Activated T-cell treated with anti-CD3 and anti-CD28 coated beads for 4 hours (primary cell): ENCODE results near the gene PDZD2.

ENCODE experiments used
- DNase-seq: peaks from one replicate; pipeline ENCODE4 v3.0.0-alpha.2; 2020

Gene PDZD2

GRCh38 chr5:32089146-32090000 is 450.4 kb downstream of the PDZD2 start:
- no peak for DNase-seq

GRCh38 chr5:32090026-32090754 is 451.3 kb downstream of the PDZD2 start:
- no peak for DNase-seq

GRCh38 chr5:32090755-32091128 is 451.8 kb downstream of the PDZD2 start:
- DNase-seq: no peak

GRCh38 chr5:32092938-32093812 is 454.2 kb downstream of the PDZD2 start:
- DNase-seq: peak; percentile 63

GRCh38 chr5:32094691-32095090 is 455.8 kb downstream of the PDZD2 start:
- no peak for DNase-seq

GRCh38 chr5:32095261-32095671 is 456.3 kb downstream of the PDZD2 start:
- DNase-seq: no peak

- DNase-seq: no peak
These were observed 458.1 kb downstream of the PDZD2 start for GRCh38 chr5:32096891-32097595.

- no peak for DNase-seq
These were observed 459.4 kb downstream of the PDZD2 start for GRCh38 chr5:32098291-32098690.

GRCh38 chr5:32098890-32099310 is 460.0 kb downstream of the PDZD2 start:
- DNase-seq: no peak

- no peak for DNase-seq
These were observed 460.6 kb downstream of the PDZD2 start for GRCh38 chr5:32099486-32100035.

- no peak for DNase-seq
These were observed 461.3 kb downstream of the PDZD2 start for GRCh38 chr5:32100230-32100629.

- no peak for DNase-seq
These were observed 461.9 kb downstream of the PDZD2 start for GRCh38 chr5:32100691-32101302.

GRCh38 chr5:32102254-32102986 is 463.5 kb downstream of the PDZD2 start:
- DNase-seq: no peak

GRCh38 chr5:32103521-32103920 is 464.6 kb downstream of the PDZD2 start:
- DNase-seq: no peak

- DNase-seq: no peak
These were observed 468.4 kb downstream of the PDZD2 start for GRCh38 chr5:32107291-32107690.

- no peak for DNase-seq
These were observed 469.2 kb downstream of the PDZD2 start for GRCh38 chr5:32108167-32108566.

- DNase-seq: no peak
These were observed 470.3 kb downstream of the PDZD2 start for GRCh38 chr5:32109236-32109635.

GRCh38 chr5:32110111-32110696 is 471.3 kb downstream of the PDZD2 start:
- DNase-seq: no peak

GRCh38 chr5:32115985-32116384 is 477.1 kb downstream of the PDZD2 start:
- no peak for DNase-seq

- DNase-seq: no peak
These were observed 477.8 kb downstream of the PDZD2 start for GRCh38 chr5:32116574-32117313.
